ENCODE results near the gene MBOAT1. TPM values are rescaled to one million over a fixed set of nuclear protein-coding genes. Genes with fewer than 3 reads are reported as not detected.
A peak's percentile ranks its signal among the peaks of the same experiment; 100 is the strongest.

Gene MBOAT1
- total RNA-seq, 1 experiment from 2014 or later: 22.0 TPM

GRCh38 chr6:20156824-20157223 lies 55.4 kb downstream of the MBOAT1 start:
- POLR2A ChIA-PET (ENCODE audit: unreplicated experiment): no interaction called here
- no peaks in the 10 kb centered on the region for H3K9me2 ChIP-seq (ENCODE audit: insufficient read depth)
- peak in 1 of 2 experiments; percentile 1 for DNase-seq

DNA sequence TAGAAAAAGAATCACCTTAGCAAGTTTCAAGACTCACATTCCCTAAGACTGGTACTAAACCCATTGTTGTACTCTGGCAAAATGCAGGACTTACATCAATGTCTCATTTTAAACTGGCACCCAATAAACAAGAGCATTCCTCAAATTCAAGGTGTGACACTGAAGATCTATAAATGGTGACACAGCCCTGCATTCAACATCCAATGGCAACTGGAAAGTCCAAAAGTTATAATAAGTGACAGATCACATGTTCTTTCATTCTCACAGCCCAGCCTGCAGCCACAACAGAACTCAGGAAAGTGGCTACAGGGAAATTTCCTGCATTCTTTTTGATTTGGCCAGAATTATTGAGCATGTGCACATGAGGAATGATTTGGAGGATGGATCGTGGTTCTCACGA lies 57.5 kb downstream of the MBOAT1 start:
- TF ChIP-seq EZH2 (IDR thresholded peaks at IDR 0.05; ENCODE audit: low read depth): no peak
- no peak for TF ChIP-seq CTCF (conservative IDR thresholded peaks at IDR 0.05)
- Histone ChIP-seq H3F3A (ENCODE audit: insufficient read depth, low read depth) (no peaks in the 10 kb centered on the region), H3K36me3 (ENCODE audit: low read depth) (no peaks in the 10 kb centered on the region), H3K4me1 (replicated peaks; ENCODE audit: insufficient read depth) (no peaks in the 10 kb centered on the region), H3K4me2 (no peak overlapping the region), H3K9me2 (ENCODE audit: insufficient read depth) (no peaks in the 10 kb centered on the region), H3K4me3 (no peak overlapping the region), H3K27me3 (ENCODE audit: insufficient read depth, low read depth) (no peaks in the 10 kb centered on the region), H3K9me3 (ENCODE audit: insufficient read depth, low read depth) (no peaks in the 10 kb centered on the region), H3K27ac (no peak overlapping the region), H4K20me1 (ENCODE audit: insufficient read depth) (no peaks in the 10 kb centered on the region), H2AFZ (no peak overlapping the region), H3K79me2 (ENCODE audit: low read depth) (no peaks in the 10 kb centered on the region)
- intact Hi-C loops (cut with micrococcal nuclease; ENCODE audit: unreplicated experiment): no loop called here
- no TSS peak for BruUV-seq (replicated peaks)
- DNase-seq: no peak
- ChIA-PET CTCF (no interaction called here), POLR2A (ENCODE audit: unreplicated experiment) (no interaction called here)

More at GRCh38 chr6:20156824-20157223, 55.4 kb downstream of the MBOAT1 start:
- CTCF ChIA-PET: no interaction called here
- TF ChIP-seq EZH2 (IDR thresholded peaks at IDR 0.05; ENCODE audit: low read depth) (no peak), CTCF (conservative IDR thresholded peaks at IDR 0.05) (no peak)
- no peak overlapping the region for H2AFZ ChIP-seq
- intact Hi-C loops (cut with micrococcal nuclease; ENCODE audit: unreplicated experiment): no loop called here
- no peaks in the 10 kb centered on the region for H4K20me1 ChIP-seq (ENCODE audit: insufficient read depth)
- BruUV-seq (replicated peaks): no TSS peak
- no peaks in the 10 kb centered on the region for H3K9me3 ChIP-seq (ENCODE audit: insufficient read depth, low read depth)
- no peaks in the 10 kb centered on the region for H3F3A ChIP-seq (ENCODE audit: insufficient read depth, low read depth)
- H3K27ac ChIP-seq: no peak overlapping the region
- no peaks in the 10 kb centered on the region for H3K4me1 ChIP-seq (replicated peaks; ENCODE audit: insufficient read depth)
- H3K4me2 ChIP-seq: no peak overlapping the region
- H3K79me2 ChIP-seq (ENCODE audit: low read depth): no peaks in the 10 kb centered on the region
- no peaks in the 10 kb centered on the region for H3K36me3 ChIP-seq (ENCODE audit: low read depth)
- H3K4me3 ChIP-seq: no peak overlapping the region
- no peaks in the 10 kb centered on the region for H3K27me3 ChIP-seq (ENCODE audit: insufficient read depth, low read depth)

- H4K20me1 ChIP-seq (ENCODE audit: insufficient read depth): no peaks in the 10 kb centered on the region
- no peak overlapping the region for H3K4me3 ChIP-seq
- H3K79me2 ChIP-seq (ENCODE audit: low read depth): no peaks in the 10 kb centered on the region
- H3K9me3 ChIP-seq (ENCODE audit: insufficient read depth, low read depth): no peaks in the 10 kb centered on the region
- no peaks in the 10 kb centered on the region for H3K36me3 ChIP-seq (ENCODE audit: low read depth)
- no peak for DNase-seq
- POLR2A ChIA-PET (ENCODE audit: unreplicated experiment): interaction anchor here (0.6 kb wide), 1 partner anchor 1582 kb away, joined by 9 read pairs; no protein-coding TSS in a partner anchor
- TF ChIP-seq CTCF (conservative IDR thresholded peaks at IDR 0.05): no peak
- no peak for TF ChIP-seq EZH2 (IDR thresholded peaks at IDR 0.05; ENCODE audit: low read depth)
- H3K4me2 ChIP-seq: no peak overlapping the region
- H3F3A ChIP-seq (ENCODE audit: insufficient read depth, low read depth): no peaks in the 10 kb centered on the region
- H3K9me2 ChIP-seq (ENCODE audit: insufficient read depth): no peaks in the 10 kb centered on the region
- no peak overlapping the region for H3K27ac ChIP-seq
- H2AFZ ChIP-seq: no peak overlapping the region
- CTCF ChIA-PET: no interaction called here
- no peaks in the 10 kb centered on the region for H3K4me1 ChIP-seq (replicated peaks; ENCODE audit: insufficient read depth)
- BruUV-seq (replicated peaks): no TSS peak
- intact Hi-C loops (cut with micrococcal nuclease; ENCODE audit: unreplicated experiment): no loop called here
- H3K27me3 ChIP-seq (ENCODE audit: insufficient read depth, low read depth): no peaks in the 10 kb centered on the region
These were observed 59.1 kb downstream of the MBOAT1 start for GRCh38 chr6:20153194-20153593.
